ENCODE results near the gene SFT2D3.

DNA sequence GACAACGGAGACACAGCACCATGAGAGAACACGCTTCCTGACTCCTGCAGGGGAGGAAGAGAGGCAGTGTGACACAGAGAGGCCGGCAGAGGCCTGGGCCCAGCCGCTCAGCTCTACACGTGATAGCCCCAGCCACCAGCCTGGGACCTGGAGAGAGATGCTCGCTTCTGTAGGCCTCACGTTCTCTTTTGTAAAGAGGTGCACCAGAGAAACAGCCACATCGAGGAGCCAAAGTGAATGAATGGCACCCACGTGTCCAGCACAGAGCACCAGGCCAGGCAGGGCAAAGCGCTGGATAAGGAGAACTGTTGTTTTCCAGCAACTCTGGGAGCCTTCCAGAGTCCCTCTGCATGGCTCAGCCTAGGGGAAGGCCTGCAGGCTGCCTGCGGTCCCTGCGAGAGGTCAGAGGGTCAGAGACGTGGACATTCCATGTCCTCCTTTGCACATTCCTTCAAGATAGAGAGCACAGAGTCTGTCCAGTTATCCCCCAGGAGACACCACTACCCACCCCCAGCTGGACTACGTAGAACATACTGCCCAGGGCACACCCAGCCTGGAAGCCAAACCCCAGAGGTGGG lies 40.1 kb upstream of the SFT2D3 start:
- TF ChIP-seq POLR2A (IDR thresholded peaks at IDR 0.05; ENCODE audit: low read depth, low read length) (no peak), POLR2AphosphoS5 (IDR thresholded peaks at IDR 0.05; ENCODE audit: low read depth, low read length) (no peak), PAX5 (IDR thresholded peaks at IDR 0.05; ENCODE audit: insufficient read depth, low read length, severe bottlenecking) (no peak)
